Prostate gland (tissue), 2 donors: ENCODE results near the gene SSPN. TPM values are rescaled to one million over a fixed set of nuclear protein-coding genes. Genes with fewer than 3 reads are reported as not detected.

Experiments used
- DNase-seq: peaks from one replicate; pipeline ENCODE4 v3.0.0-alpha.2; 2019; ENCODE audit warnings: low spot score
- H3K27ac ChIP-seq, 2 donors: fragments of 200-600 bp; sonication (generic); 2 replicates each; pipeline ENCODE4 v1.5.1; 2017 to 2019
- H3K27me3 ChIP-seq: fragments of 200-600 bp; sonication (generic); replicated peaks from 2 replicates; pipeline ENCODE4 v1.5.1; 2019; ENCODE audit not compliant: insufficient read depth
- H3K36me3 ChIP-seq, 2 donors: fragments of 200-600 bp; sonication (generic); 1 replicate in 1 of 2; 2 replicates in 1 of 2; pipeline versions ENCODE4 v1.5.1 to v1.8.1; 2017 to 2019
- H3K4me1 ChIP-seq: fragments of 200-600 bp; sonication (generic); replicated peaks from 2 replicates; pipeline ENCODE4 v1.5.1; 2019
- H3K4me3 ChIP-seq, 2 donors: fragments of 200-600 bp; sonication (generic); 2 replicates each; pipeline ENCODE4 v1.5.1; 2017 to 2019
- H3K9me3 ChIP-seq: fragments of 200-600 bp; sonication (generic); 2 replicates; pipeline ENCODE4 v1.5.1; 2017
- POLR2A ChIP-seq: fragments of 450-650 bp; IDR thresholded peaks from one replicate; pipeline ENCODE4 v1.6.1; 2016; ENCODE audit warnings: antibody characterized with exemption, mild to moderate bottlenecking
- POLR2AphosphoS5 ChIP-seq: sonication (generic); formaldehyde crosslinking; IDR thresholded peaks from one replicate; pipeline ENCODE4 v1.6.1; 2017; ENCODE audit warnings: antibody characterized with exemption
- WGBS: methylation state at CpG from one replicate; pipeline ENCODE4 v1.1.5; 2018; 5-methylcytosine and 5-hydroxymethylcytosine counted together
- intact Hi-C: fragments of 100-400 bp; cut with DNase I; formaldehyde crosslinking; loops from one replicate; pipeline ENCODE4 v1.14.2; 2022
- total RNA-seq, 2 donors: library from RNA; depleted of rRNA; stranded (reverse); fragments of >200 nt; gene quantifications; one replicate each; pipeline ENCODE4 v1.1.0, GENCODE V29; 2016
- TF ChIP-seq, protein P1 (sequence below), 4 experiments: fragments of 200-600 bp in 2 of 4; fragments of 450-650 bp in 2 of 4; sonication (generic) in 2 of 4; IDR thresholded peaks; 1 replicate in 3 of 4; 2 replicates in 1 of 4; pipeline ENCODE4 v1.5.1; 2016 to 2019; ENCODE audit warnings: antibody characterized with exemption in 4 of 4, mild to moderate bottlenecking in 2 of 4, moderate library complexity in 2 of 4

SSPN gene
- total RNA-seq, 2 donors from 2014 or later, result 17.0 to 29.5 TPM

DNA sequence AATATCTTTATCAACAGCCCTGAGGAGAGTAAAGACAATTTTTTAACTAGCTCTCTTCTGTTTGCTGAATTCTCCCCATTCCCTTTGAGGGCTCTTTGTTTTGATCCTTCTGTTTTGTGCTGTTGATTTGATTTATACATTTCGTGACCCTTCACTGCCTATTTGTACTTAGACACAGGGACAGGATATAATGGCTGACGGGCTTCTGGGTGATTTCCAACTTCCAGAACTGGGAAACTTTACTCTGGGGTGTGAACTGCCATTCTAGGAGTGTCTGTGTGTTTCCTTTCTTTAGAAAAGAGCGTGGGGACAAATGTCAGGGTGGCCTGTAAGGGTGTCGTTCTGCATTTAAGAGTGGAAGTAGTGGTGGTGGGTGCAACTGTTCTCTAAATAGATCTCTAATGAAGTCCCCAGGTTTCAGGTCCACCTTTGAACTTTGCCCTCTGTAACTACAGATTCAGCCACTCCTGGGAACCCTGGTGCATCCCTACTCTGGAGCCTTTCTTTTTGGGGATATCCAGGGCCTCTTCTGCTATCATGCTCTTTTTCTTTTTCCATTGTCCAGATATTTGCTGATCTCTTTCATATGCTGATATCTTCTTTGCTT is 22.3 kb upstream of the SSPN start:
- Histone ChIP-seq H3K27ac (no peak overlapping the region), H3K27me3 (no peaks in the 10 kb centered on the region), H3K4me3 (no peak overlapping the region), H3K4me1 (no peaks in the 10 kb centered on the region), H3K36me3 (no peaks in the 10 kb centered on the region), H3K9me3 (no peaks in the 10 kb centered on the region)
- TF ChIP-seq, protein P1, sequence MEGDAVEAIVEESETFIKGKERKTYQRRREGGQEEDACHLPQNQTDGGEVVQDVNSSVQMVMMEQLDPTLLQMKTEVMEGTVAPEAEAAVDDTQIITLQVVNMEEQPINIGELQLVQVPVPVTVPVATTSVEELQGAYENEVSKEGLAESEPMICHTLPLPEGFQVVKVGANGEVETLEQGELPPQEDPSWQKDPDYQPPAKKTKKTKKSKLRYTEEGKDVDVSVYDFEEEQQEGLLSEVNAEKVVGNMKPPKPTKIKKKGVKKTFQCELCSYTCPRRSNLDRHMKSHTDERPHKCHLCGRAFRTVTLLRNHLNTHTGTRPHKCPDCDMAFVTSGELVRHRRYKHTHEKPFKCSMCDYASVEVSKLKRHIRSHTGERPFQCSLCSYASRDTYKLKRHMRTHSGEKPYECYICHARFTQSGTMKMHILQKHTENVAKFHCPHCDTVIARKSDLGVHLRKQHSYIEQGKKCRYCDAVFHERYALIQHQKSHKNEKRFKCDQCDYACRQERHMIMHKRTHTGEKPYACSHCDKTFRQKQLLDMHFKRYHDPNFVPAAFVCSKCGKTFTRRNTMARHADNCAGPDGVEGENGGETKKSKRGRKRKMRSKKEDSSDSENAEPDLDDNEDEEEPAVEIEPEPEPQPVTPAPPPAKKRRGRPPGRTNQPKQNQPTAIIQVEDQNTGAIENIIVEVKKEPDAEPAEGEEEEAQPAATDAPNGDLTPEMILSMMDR (IDR thresholded peaks at IDR 0.05), result no peak
- TF ChIP-seq POLR2A (no peak), POLR2AphosphoS5 (no peak)
- intact Hi-C loops, result no loop called here
- 48% methylated on average over 4 of the region's 4 CpGs for WGBS
- DNase-seq, result no peak

DNA sequence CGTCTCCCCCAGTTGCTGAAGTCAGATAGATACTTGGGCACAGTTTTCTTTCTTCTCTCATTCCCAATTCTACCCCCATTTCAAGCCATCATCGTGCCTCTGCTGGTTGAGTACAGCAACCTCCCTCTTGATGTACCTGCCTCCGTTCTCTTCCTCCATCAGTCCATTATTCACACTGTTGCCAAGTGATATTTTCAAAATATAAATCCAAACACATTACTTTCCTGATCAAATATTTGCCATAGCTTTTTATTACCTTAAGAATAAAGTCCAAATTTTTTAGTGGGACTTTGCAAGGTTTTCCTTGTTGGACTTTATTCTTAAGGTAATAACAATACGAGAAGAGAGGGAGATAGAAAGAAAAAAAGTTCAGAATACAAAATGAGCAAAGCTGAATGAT is 18.6 kb upstream of the SSPN start:
- no peaks in the 10 kb centered on the region for H3K4me1 ChIP-seq
- H3K4me3 ChIP-seq, result no peak overlapping the region
- no peaks in the 10 kb centered on the region for H3K27me3 ChIP-seq
- WGBS, result 72% methylated on average over 4 of the region's 4 CpGs
- intact Hi-C loops, result no loop called here
- no peak for TF ChIP-seq POLR2AphosphoS5
- TF ChIP-seq POLR2A, result no peak
- TF ChIP-seq, protein P1 (IDR thresholded peaks at IDR 0.05), result no peak
- no peak overlapping the region for H3K27ac ChIP-seq
- no peak for DNase-seq
- no peaks in the 10 kb centered on the region for H3K9me3 ChIP-seq
- H3K36me3 ChIP-seq, result no peaks in the 10 kb centered on the region

DNA sequence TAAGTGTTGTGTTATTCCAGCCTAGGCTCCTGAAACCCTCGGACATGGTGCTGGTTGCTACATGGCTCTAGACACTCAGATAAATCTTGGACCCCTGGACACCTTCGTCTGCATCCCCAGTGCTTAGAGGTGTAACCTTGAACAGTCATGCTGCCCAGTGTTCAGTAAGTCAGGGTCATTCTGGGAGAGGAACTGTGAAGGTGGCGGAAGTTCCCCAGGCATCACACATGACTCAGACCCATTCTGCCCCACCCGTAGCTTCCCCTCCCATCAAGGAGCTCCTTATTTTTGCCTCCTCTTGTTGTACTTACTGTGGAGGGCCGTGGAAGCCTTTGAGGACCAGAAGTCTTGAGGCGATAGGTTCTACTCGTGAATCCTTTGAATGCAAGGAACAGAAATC is 18.1 kb upstream of the SSPN start:
- Histone ChIP-seq H3K27ac (no peak overlapping the region), H3K4me3 (no peak overlapping the region), H3K27me3 (no peaks in the 10 kb centered on the region), H3K4me1 (no peaks in the 10 kb centered on the region), H3K36me3 (no peaks in the 10 kb centered on the region), H3K9me3 (no peaks in the 10 kb centered on the region)
- TF ChIP-seq POLR2AphosphoS5, result no peak
- TF ChIP-seq, protein P1 (IDR thresholded peaks at IDR 0.05), result no peak
- no peak for TF ChIP-seq POLR2A
- intact Hi-C loops, result no loop called here
- no peak for DNase-seq
- WGBS, result 73% methylated on average over 7 of the region's 7 CpGs

DNA sequence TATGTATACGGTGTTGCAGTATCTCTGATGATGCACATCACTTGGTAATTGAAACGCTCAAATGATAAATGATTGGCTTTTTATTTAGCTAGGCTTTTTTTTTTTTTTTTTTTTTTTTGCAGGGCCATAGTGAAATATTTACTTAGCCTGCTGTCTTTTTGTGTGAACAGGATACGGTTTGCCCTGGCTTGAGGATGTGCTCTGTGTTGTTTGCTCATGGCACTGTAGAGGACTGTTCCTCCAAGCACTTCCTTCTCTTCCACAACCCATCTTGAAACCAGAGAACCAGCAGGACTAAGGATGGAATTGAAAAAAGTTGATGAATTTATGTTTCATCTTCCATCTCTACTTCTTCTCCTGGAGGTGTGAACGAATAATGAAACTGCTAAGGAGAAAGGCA is 15.5 kb upstream of the SSPN start:
- 60% methylated on average over 4 of the region's 4 CpGs for WGBS
- Histone ChIP-seq H3K9me3 (no peaks in the 10 kb centered on the region), H3K27me3 (no peaks in the 10 kb centered on the region), H3K36me3 (no peaks in the 10 kb centered on the region), H3K4me3 (no peak overlapping the region), H3K27ac (no peak overlapping the region), H3K4me1 (no peaks in the 10 kb centered on the region)
- DNase-seq, result peak; percentile 56
- intact Hi-C loops, result no loop called here
- TF ChIP-seq POLR2AphosphoS5 (peak; percentile 39), POLR2A (no peak)
- TF ChIP-seq, protein P1 (IDR thresholded peaks at IDR 0.05), result no peak

DNA sequence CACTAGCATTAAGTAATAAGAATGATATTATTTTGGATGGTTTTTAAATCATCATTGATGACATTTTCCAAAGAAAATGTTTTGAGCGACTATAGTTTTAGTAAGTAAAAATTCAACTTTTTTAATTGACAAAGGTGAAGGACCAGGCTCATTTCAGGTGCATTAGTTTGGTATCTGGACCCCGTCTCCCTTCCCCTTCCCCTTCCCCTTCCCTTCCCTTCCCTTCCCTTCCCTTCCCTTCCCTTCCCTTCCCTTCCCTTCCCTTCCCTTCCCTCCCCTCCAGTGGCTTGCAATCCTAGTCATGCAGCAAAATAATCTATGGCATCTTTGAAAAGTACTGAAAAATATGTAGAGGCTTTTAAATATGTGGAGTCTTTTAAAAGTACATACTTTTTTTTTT is 13.0 kb upstream of the SSPN start:
- no peak for DNase-seq
- TF ChIP-seq, protein P1 (IDR thresholded peaks at IDR 0.05), result no peak
- TF ChIP-seq POLR2A (no peak), POLR2AphosphoS5 (no peak)
- Histone ChIP-seq H3K36me3 (no peaks in the 10 kb centered on the region), H3K4me3 (no peak overlapping the region), H3K4me1 (no peaks in the 10 kb centered on the region), H3K27ac (no peak overlapping the region), H3K27me3 (no peaks in the 10 kb centered on the region), H3K9me3 (no peaks in the 10 kb centered on the region)
- 93% methylated on average over 2 of the region's 2 CpGs for WGBS
- intact Hi-C loops, result no loop called here
